GM20431 (cell line): ENCODE data around the gene TMEM135.
"Not testable (repeated sequence)": the region's sequence is repeated elsewhere in the genome, so short reads cannot be mapped to it uniquely, and the experiment has no call there.

Source experiments
- in situ Hi-C: fragments of 300-500 bp; cut with MseI, MboI; formaldehyde crosslinking; loops from one replicate; pipeline ENCODE4 v1.15.0; 2020; ENCODE audit warnings: low sequenced_read_pairs; ENCODE audit not compliant: unreplicated experiment

Gene TMEM135

DNA sequence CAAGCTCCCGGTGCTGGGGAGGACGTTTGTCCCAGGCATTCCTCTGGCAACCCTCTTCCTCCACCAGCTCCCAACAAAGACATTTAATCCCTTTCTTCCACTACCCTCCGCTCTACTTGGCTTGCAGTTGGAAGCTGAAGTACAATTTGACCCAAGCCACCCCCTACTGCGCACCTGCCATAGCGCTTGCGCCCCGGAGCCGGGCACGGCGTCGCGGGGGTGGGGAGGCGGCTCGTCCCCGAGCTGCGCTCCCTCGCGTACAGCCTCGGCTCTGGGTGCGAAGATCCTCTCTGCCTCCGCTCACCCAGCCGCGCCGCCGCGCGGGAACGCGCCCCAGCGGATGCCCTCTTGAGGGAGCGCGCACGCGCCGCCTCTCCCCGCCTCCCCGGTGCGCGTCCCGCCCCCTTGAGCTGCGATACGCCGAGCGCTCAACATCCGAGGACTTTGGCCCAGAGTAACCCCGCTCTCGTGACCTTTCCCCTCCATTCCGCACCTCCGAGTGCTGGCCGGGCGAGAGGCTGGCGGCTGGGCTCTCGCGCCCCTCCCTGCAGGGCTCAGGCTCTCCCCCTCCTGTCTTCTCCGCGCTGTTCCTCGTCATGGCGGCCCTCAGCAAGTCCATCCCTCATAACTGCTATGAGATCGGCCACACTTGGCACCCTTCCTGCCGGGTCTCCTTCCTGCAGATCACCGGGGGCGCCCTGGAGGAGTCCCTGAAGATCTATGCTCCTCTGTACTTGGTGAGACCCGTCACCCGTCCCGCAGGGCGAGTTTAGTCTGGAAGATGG, at the start of gene TMEM135:
TMEM135 (plus strand) TSS at position 485 of the 785 bp plus-strand sequence; CDS start at position 597, 112 bp downstream.
- in situ Hi-C loops, result no loop called here

DNA sequence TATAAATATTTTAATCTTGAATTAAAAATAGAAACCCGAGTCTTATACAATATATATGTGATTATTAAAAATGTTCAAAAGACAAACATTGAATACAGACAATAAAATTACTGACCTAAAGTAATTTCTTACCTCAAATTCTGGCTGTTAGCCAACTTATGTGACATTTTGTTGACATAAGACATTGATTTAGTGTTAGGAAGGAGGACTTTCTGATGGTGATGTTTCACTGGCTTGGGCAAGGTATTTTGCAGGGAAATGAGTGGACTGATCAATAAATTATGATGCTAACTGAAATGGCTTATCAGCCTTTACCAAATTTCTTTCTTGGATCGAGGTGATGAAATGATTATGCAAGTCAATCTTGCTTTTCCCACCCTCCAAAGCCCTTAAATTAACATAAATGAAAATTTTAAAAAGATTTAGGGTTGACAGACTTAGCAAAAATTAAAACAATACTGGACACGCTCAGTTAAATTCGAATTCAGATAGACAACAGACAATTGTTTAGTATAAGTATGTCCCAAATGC, 49.3 kb upstream of the TMEM135 start:
- in situ Hi-C loops, result no loop called here

DNA sequence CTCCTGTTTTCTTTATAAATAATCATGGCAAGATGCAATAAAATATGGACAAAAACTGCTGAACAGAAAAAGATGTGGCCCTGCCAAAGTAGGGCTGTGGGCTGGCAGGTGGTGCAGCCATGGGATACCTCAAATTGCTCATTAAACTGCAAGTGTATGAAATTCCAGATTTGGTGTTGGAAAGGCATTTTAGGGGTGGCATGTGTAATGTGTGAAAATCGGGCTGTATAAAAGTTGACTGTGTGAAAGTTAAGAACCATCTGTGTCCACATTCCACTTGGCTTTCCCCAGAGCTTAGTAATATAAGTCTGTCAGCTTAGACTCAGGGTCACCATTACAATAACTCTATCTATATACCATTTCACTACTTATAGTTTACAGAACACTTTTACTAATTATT, 47.7 kb upstream of the TMEM135 start:
- in situ Hi-C loops, result no loop called here

DNA sequence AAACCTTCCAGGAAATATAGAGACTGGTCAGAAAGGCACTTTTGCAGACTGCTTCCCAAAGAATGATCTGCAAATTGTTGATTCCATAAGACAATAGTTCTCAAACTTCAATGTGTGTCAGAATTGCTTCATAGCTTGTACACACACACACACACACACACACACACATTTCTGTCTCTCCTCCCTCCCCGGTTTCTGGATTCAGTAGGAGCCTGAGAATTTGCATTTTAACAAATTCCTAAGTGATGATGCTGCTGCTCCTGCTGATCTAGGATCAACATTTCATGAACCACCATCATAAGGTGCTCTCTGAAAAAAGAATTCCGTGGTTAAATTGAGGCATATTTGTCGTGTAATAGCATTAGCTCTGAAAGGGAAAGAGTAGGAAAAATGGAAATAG, 47.2 kb upstream of the TMEM135 start:
- in situ Hi-C loops, result no loop called here

DNA sequence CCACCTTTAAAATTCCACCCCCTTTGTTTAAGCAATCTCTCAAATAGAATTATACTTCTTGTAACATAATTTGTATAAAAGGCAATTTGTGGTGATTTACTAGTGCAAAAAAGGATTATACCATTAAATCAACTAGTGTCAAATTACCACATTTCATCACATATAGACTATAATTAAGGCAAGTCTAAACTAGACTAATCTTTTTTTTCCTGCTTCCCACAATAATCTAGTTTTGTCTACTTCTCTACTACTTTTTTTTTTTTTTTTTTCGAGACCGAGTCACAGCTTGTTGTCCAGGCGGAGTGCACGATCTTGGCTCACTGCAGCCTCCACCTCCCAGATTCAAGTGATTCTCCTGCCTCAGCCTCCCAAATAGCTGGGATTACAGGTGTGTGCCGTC, 46.4 kb upstream of the TMEM135 start:
- in situ Hi-C loops, result no loop called here

DNA sequence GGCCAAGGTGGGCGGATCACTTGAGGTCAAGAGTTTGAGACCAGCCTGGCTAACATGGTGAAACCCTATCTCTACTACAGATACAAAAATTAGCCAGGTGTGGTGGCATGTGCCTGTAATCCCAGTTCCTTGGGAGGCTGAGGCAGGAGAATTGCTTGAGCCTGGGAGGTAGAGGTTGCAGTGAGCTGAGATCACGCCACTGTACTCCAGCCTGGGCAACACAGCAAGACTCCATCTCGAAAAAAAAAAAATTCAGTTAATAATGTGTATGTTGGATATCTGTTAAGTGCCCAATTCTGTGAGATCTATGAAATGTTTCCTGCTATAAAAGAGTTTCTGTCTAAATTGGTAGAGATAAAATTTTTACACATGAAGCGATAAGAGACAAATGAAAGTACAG, 45.4 kb upstream of the TMEM135 start:
- in situ Hi-C loops, result not testable (repeated sequence)

DNA sequence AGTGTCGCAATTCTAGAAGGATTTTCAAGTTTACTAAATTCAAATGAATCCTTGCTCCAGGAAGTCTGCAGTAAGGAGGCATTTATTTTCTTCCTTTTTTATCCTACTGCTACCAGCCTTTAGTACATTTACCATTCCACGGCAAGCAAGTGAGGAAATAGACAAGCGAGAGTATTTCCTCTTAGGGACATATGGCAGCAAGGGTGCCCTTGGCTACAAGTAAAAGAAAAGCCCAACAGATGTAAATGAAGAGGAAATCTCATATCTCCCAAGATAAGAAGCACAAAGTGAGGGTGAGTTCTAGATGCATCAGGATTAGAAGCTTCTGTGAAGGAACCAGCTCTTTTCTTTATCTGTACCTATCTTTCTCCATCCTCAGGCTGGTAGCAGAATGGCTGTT, 44.7 kb upstream of the TMEM135 start:
- in situ Hi-C loops, result no loop called here

DNA sequence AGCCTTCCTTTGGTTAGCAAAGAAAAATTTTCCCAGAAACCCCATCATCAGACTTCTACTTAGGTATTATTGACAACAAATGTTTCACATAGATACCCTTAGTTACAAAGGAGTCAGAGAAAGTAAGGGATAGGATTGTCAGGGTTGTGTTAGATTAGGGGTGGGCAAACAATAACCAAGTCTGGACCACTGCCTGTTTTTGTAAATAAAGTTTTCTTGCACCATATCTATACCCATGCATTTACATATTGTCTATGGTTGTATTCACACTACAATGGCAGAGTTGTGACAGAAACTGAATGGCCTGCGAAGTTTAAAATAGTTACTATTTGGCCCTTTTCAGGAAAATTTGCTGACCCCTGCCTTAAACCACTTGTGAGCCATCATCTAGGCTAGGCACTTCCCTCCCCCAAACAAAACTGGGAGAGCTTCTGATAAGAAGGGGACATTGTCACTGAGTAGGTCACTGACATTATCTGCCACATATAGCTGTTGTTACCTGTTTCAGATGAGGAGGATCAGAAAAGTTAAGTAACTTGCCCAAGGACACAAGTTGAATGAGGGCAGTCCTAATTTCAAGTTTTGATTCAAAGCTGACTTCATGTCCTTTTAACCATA, 40.7 kb upstream of the TMEM135 start:
- in situ Hi-C loops, result no loop called here

DNA sequence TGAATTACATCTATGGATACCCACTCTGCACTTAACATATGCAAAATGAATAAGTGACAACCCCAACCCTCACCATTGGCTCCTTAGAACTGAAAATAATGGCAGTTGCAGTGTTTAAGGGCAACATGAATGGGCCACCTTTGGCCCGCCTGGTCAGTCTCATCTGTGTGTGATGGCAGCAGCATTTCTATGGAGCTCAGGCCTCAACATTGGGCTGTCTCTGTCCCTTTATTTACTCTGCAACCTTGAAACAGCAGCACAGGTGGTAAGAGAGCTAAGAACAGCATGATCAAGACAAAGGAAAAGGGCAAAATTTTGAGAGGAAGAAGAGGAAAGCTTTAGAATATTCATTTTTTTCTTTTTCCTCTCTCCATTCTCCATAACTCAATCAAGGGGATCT, 38.3 kb upstream of the TMEM135 start:
- in situ Hi-C loops, result no loop called here

DNA sequence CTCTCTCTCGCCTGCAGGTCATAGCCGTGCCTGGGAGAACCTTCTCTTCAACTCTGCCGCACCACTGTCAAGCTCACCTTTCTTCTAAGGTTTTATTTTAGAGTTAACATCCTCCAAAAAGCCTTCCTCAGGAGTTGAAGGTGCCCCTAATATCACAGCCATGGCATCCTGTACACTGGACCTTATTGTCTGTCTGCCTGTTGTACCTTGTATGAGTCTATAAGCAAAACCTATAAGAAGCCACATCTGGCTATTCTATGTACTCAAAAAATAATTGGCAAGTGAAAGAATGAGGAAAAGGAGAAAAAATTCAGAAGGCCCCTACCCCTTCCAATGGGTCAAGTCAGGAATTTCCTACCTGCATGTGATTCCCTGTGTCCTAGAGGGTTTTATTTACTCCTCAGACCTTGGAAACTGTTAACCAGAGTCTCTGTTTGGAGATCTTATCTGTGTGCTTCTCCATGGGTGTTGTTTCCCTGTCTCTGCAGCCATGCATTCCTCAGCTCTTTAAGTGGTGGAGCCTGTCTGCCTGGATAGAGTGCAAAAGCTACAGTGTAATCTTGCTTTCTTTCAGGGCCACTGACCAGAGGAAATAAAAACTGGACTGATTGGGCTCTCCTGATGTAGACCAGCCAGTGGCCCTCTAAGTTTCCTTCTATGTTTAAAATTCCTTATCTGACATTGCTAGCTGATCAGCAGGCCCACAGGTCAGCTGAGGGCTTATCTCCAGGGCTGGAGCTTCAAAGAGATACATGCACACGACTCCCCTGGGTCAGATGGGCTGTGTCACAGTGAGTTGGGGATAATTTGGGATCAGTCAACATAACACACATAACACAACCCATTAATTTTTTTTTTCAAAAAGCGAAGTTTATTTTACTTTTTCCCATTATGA, 37.6 kb upstream of the TMEM135 start:
- in situ Hi-C loops, result loop anchor here (10.0 kb wide), 1 partner anchor 295 kb away; no protein-coding TSS in a partner anchor

DNA sequence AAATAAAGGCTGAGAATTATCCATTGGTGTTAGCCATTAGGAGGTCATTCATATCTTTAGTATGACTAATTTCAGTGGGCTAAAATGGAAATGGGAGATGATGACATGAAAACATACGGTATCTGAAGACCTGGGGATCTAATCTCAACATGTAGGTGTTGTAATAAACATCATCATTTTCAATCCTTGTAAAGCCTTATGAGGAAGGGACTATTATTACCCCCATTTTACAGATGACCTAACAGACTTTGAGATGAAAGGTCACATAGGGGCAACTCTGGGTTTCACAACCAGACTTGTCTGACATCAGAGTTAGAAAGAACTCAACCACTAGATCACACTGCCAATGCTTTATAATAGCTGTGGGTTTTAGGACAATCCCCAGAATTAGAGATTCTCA, 34.8 kb upstream of the TMEM135 start:
- in situ Hi-C loops, result loop anchor here (10.0 kb wide), 1 partner anchor 292 kb away; no protein-coding TSS in a partner anchor

DNA sequence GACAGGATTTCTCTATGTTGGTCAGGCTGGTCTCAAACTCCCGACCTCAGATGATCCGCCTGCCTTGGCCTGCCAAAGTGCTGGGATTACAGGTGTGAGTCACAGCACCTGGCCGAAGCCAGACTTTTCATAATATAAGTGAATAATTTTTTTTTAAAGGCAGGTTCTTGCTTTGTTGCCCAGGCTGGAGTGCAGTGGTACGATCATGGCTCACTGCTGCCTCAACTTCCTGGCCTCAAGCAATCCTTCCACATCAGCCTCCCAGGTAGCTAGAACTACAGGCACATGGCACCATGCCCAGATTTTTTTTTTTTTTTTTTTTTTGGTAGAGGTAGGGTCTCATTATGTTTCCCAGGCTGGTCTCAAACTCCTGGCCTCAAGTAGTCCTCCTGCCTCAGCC, 33.5 kb upstream of the TMEM135 start:
- in situ Hi-C loops, result loop anchor here (10.0 kb wide), 1 partner anchor 291 kb away; no protein-coding TSS in a partner anchor

DNA sequence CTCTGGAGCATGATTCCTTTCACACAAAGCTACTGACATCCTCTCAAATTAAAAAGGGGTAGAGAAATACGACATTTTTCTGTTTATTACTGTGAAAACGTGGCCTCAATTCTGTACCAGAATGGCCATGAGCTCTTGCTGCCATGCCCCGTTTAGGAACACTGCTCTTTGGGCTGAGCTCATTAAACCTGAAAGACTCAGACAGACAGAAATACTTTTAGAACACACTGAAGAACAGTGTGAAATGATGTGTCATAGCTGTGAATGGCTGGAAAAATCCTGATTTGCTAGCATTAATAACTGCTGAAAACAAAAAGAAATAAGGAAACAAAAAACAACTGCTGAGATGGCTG, 32.2 kb upstream of the TMEM135 start:
- in situ Hi-C loops, result loop anchor here (10.0 kb wide), 1 partner anchor 289 kb away; no protein-coding TSS in a partner anchor

DNA sequence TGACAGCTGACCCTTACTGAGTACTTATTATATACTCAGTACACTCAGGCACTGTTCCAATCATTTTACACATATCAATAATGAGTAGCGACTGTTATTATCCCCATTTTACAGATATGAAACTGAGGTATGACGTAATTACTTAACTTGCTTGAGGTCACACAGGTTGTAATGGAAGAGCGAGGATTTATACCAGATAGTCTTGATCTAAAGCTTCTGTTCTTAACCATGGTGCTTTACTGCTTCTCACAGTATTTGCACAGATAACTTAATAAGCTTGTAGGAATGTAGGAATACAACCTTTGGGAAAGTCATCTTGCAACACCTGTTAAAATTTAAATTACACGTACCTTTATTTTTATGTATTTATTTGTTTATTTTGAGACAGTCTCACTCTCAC, 31.7 kb upstream of the TMEM135 start:
- in situ Hi-C loops, result loop anchor here (10.0 kb wide), 1 partner anchor 289 kb away; no protein-coding TSS in a partner anchor

DNA sequence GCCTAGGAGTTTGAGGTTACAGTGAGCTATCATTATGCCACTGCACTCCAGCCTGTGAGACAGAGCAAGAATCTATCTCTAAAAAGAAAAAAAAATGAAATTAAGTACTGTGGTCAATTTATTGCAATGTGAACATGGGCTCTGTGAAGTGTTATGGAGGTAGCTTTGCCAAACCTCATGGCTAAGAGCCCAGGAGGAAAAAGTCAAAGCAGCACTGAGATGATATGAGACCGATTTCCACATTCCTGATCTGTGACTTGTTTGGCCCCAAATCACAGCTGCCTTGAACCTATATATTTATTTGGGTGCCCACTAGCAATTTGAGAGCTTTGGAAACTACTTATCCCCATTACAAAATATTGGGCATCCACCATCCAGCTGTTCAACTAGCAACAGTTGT, 29.8 kb upstream of the TMEM135 start:
- in situ Hi-C loops, result loop anchor here (10.0 kb wide), 1 partner anchor 287 kb away; no protein-coding TSS in a partner anchor

DNA sequence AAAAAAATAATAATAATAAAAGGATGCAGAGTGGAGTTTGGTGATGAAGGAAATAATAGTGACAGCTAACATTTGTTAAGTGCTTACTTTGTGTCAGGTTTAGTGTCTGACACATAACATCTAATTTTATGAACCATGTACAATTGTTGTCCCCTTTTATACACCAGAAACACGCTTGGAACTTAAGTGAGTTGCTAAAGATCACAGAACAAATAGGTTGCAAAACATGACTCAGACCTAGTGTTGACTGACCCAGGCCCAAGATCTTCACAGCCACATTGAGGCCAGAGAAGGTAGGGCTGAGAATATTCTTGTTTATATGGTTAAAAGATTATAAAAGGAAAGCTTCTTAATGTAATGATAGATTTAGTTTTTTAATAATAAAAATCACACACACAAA, 25.6 kb upstream of the TMEM135 start:
- in situ Hi-C loops, result no loop called here

DNA sequence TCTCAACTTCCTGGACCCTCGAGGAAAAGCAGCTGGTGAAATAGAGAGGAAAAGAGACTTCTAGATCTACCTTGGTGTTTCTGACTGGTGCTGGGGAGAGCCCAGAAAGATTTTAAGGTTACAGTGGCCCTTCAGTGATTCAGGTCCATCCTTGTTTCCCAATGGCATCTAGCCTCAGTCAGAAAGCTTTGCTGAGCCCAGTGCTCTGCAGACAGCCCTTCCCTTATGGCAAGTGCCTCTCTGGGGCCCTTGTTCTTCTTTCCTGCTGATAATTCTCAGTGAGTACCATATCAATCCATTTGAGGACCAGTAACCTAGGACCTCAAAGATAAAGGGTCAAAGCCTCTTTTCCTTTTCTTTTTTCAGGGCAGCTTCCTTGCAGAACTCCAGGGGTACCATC, 25.1 kb upstream of the TMEM135 start:
- in situ Hi-C loops, result no loop called here

DNA sequence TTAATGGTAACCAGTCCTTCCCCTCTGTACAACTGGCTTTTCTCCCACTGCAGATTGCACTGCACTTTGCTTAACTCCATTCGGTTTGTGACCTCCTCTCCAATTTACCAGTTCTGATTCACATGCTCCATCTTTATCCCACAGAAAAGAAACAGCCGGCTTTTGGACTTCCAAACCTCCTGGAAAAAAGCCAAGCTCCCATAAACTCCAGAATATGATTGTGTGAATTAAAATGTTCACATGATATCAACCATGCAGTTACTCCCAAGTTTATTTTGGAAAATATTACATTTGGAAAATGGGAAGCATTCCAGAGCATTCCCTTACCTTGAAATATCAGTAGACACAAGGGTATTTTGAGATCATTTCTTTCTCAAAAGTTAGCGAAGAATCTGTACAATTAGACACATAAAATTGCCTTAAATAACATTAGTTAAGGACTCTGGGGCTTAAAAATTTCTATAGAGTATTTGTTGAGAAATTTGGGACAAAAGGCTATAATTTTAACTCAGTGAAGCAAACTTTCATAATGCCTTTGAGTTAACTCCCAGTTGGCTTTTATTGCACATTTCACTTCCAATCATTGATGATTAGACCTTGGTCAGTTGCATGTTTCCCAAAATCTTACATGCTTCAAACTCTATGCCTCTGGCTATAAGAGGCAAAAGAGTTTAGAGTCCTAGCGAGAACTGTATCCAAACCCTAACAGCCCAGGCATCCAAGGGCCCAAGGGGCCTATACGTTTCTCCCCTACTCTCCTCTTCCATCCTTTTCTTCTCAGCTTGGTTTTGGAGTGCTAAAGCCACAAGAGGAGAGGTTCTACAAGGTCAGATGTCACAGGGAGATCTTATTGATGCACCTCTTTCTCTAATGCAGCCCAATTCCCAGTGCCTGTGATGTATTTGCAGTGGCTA, 23.6 kb upstream of the TMEM135 start:
- in situ Hi-C loops, result no loop called here

DNA sequence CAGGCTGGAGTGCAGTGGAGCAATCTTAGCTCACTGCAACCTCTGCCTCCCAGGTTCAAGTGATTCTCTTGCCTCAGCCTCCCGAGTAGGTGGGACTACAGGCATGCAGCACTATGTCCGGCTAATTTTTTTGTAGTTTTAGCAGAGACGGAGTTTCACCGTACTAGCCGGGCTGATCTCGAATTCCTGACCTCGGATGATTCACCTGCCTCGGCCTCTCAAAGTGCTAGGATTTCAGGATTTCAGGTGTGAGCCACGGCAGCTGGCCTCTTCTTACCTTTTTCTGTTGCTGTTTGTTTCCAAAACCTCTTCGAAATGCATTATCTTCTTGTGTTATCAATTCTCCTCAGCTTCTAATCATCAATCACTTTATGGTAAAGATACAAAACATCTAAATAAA, 22.1 kb upstream of the TMEM135 start:
- in situ Hi-C loops, result no loop called here
